H1 (cell line): ENCODE results near the gene FBXO47. TPM values are rescaled to one million over a fixed set of nuclear protein-coding genes. Genes with fewer than 3 reads are reported as not detected.

Source experiments
- CTCF ChIA-PET: fragments of 300-600 bp; sonication (Branson Sonifier 250); formaldehyde crosslinking; loops from one replicate; lab custom pipeline; 2021; ENCODE audit not compliant: partially characterized antibody; lab: Charles Lee
- POLR2A ChIA-PET: fragments of 300-600 bp; sonication (Branson Sonifier 250); formaldehyde crosslinking; loops from one replicate; lab custom pipeline; 2021; ENCODE audit warnings: inconsistent platforms; ENCODE audit not compliant: partially characterized antibody; lab: Charles Lee
- DNase-seq, 2 experiments: peaks; one replicate each; pipeline versions ENCODE4 v3.0.0 to v3.0.0-alpha.2; 2010 to 2022; ENCODE audit warnings: low spot score in 2 of 2, low read depth in 1 of 2, mixed read lengths in 1 of 2
- FAIRE-seq: peaks from 2 replicates; lab custom pipeline; 2011; peaks lifted over from hg19 to GRCh38; lab: Jason Lieb, UNC
- H2AFZ ChIP-seq: 2 replicates; pipeline ENCODE4 v1.8.1; 2012; ENCODE audit warnings: low read length, inconsistent platforms
- H2AK5ac ChIP-seq: 2 replicates; pipeline ENCODE4 v1.6.1; 2013; ENCODE audit warnings: low read depth, low read length
- H2BK120ac ChIP-seq: replicated peaks from 2 replicates; pipeline ENCODE3; 2013; ENCODE audit warnings: low read depth, low read length, inconsistent platforms
- H2BK12ac ChIP-seq: 2 replicates; pipeline ENCODE4 v1.6.1; 2013; ENCODE audit warnings: low read depth, low read length
- H2BK15ac ChIP-seq: 2 replicates; pipeline ENCODE4 v1.6.1; 2013; ENCODE audit warnings: low read length
- H2BK20ac ChIP-seq: 2 replicates; pipeline ENCODE4 v1.6.1; 2013; ENCODE audit warnings: low read length
- H2BK5ac ChIP-seq: 2 replicates; pipeline ENCODE4 v1.6.1; 2013; ENCODE audit warnings: low read depth, low read length
- H3K14ac ChIP-seq: 2 replicates; pipeline ENCODE4 v1.6.1; 2013; ENCODE audit warnings: inconsistent platforms; ENCODE audit not compliant: insufficient read length
- H3K18ac ChIP-seq: 2 replicates; pipeline ENCODE4 v1.6.1; 2013; ENCODE audit warnings: low read length; ENCODE audit errors: extremely low read depth
- H3K23ac ChIP-seq: 2 replicates; pipeline ENCODE4 v1.6.1; 2013; ENCODE audit warnings: inconsistent platforms; ENCODE audit not compliant: insufficient read length
- H3K23me2 ChIP-seq: 2 replicates; pipeline ENCODE4 v1.6.1; 2013; ENCODE audit warnings: low read depth, low read length
- H3K27ac ChIP-seq: 2 replicates; pipeline ENCODE4 v1.6.1; 2011; ENCODE audit warnings: low read depth, low read length, inconsistent platforms
- H3K27me3 ChIP-seq, 4 experiments: replicated peaks in 1 of 4; 1 replicate in 1 of 4; 2 replicates in 3 of 4; pipeline versions ENCODE4 v1.6.1 to v1.8.1; 2011 to 2013; ENCODE audit warnings: low read length in 3 of 4, mild to moderate bottlenecking in 3 of 4, inconsistent platforms in 2 of 4, mixed read lengths in 2 of 4, moderate library complexity in 1 of 4; ENCODE audit not compliant: control insufficient read depth in 3 of 4, insufficient read depth in 3 of 4; ENCODE audit errors: extremely low read depth in 1 of 4
- H3K36me3 ChIP-seq, 4 experiments: 2 replicates each; pipeline versions ENCODE4 v1.6.1 to v1.8.1; 2011 to 2013; ENCODE audit warnings: mild to moderate bottlenecking in 4 of 4, low read length in 3 of 4, moderate library complexity in 2 of 4, control low read depth in 1 of 4, inconsistent platforms in 1 of 4; ENCODE audit not compliant: insufficient read depth in 4 of 4, control insufficient read depth in 2 of 4
- H3K4ac ChIP-seq: replicated peaks from 2 replicates; pipeline ENCODE3; 2013; ENCODE audit warnings: low read length, low read depth, mixed read lengths, inconsistent platforms; ENCODE audit not compliant: insufficient read length
- H3K4me1 ChIP-seq, 4 experiments: replicated peaks in 1 of 4; 1 replicate in 1 of 4; 2 replicates in 3 of 4; pipeline versions ENCODE4 v1.6.1 to v1.8.1; 2011 to 2013; ENCODE audit warnings: low read length in 3 of 4, inconsistent platforms in 2 of 4, mixed read lengths in 1 of 4; ENCODE audit not compliant: insufficient read depth in 4 of 4, control insufficient read depth in 3 of 4
- H3K4me2 ChIP-seq, 2 experiments: 2 replicates each; pipeline versions ENCODE4 v1.6.1 to v1.8.1; 2011 to 2013; ENCODE audit warnings: low read depth in 2 of 2, low read length in 2 of 2, control low read depth in 1 of 2, inconsistent platforms in 1 of 2, mild to moderate bottlenecking in 1 of 2; ENCODE audit not compliant: insufficient read depth in 1 of 2
- H3K4me3 ChIP-seq, 4 experiments: fragments of 200-600, 300-600 bp in 1 of 4; sonication (generic), shearing (Covaris generic), sonication (Bioruptor Twin) in 1 of 4; 2 replicates each; pipeline versions ENCODE4 v1.5.1 to v1.8.1; 2011 to 2016; ENCODE audit warnings: low read length in 4 of 4, low read depth in 3 of 4, control low read depth in 2 of 4, inconsistent platforms in 2 of 4, mild to moderate bottlenecking in 2 of 4, mixed read lengths in 1 of 4, moderate library complexity in 1 of 4; ENCODE audit not compliant: insufficient read depth in 2 of 4; ENCODE audit errors: extremely low read depth in 1 of 4
- H3K56ac ChIP-seq: replicated peaks from 2 replicates; pipeline ENCODE3; 2013; ENCODE audit warnings: low read depth, mild to moderate bottlenecking, mixed read lengths, low read length, inconsistent platforms; ENCODE audit not compliant: insufficient read length
- H3K79me1 ChIP-seq: 2 replicates; pipeline ENCODE4 v1.6.1; 2013; ENCODE audit warnings: low read depth, low read length, control low read depth
- H3K79me2 ChIP-seq, 2 experiments: 2 replicates each; pipeline versions ENCODE4 v1.6.1 to v1.8.1; 2012 to 2013; ENCODE audit warnings: low read length in 2 of 2, mild to moderate bottlenecking in 2 of 2, inconsistent platforms in 1 of 2; ENCODE audit not compliant: insufficient read depth in 2 of 2, control insufficient read depth in 1 of 2
- H3K9ac ChIP-seq, 4 experiments: replicated peaks in 1 of 4; 1 replicate in 1 of 4; 2 replicates in 3 of 4; pipeline versions ENCODE4 v1.6.1 to v1.8.1; 2011 to 2013; ENCODE audit warnings: low read depth in 3 of 4, low read length in 3 of 4, control low read depth in 2 of 4, mild to moderate bottlenecking in 2 of 4, moderate library complexity in 2 of 4, inconsistent platforms in 1 of 4; ENCODE audit errors: extremely low read depth in 1 of 4
- H3K9me3 ChIP-seq, 2 experiments: 2 replicates each; pipeline versions ENCODE4 v1.6.1 to v1.8.1; 2012 to 2013; ENCODE audit warnings: mild to moderate bottlenecking in 2 of 2, moderate library complexity in 2 of 2, control low read depth in 1 of 2, inconsistent platforms in 1 of 2, low read depth in 1 of 2, low read length in 1 of 2, mixed read lengths in 1 of 2; ENCODE audit not compliant: insufficient read depth in 2 of 2
- H4K20me1 ChIP-seq, 2 experiments: replicated peaks in 1 of 2; 2 replicates each; pipeline versions ENCODE3 to v1.8.1; 2011 to 2013; ENCODE audit warnings: inconsistent platforms in 2 of 2, low read length in 2 of 2, mild to moderate bottlenecking in 1 of 2; ENCODE audit not compliant: insufficient read depth in 2 of 2, control insufficient read depth in 1 of 2
- H4K5ac ChIP-seq: 2 replicates; pipeline ENCODE4 v1.6.1; 2013; ENCODE audit warnings: low read length, low read depth, mixed read lengths, inconsistent platforms; ENCODE audit not compliant: insufficient read length
- H4K8ac ChIP-seq: 2 replicates; pipeline ENCODE4 v1.8.0; 2013; ENCODE audit warnings: mild to moderate bottlenecking, moderate library complexity, low read length, inconsistent platforms; ENCODE audit not compliant: insufficient read depth; ENCODE audit errors: extremely low read depth
- H4K91ac ChIP-seq: replicated peaks from 2 replicates; pipeline ENCODE3; 2013; ENCODE audit warnings: low read length, mixed read lengths, inconsistent platforms; ENCODE audit not compliant: insufficient read length
- ASH2L ChIP-seq: fragments of 200-600, 300-600 bp; sonication (generic); IDR thresholded peaks from one replicate; pipeline ENCODE4 v1.7.1; 2017; ENCODE audit warnings: low read length
- JUN ChIP-seq: IDR thresholded peaks from 2 replicates; pipeline ENCODE4 v1.6.1; 2011; ENCODE audit warnings: low read depth, mild to moderate bottlenecking, improper control_type of control experiment, low read length
- KDM1A ChIP-seq: fragments of 200-600, 300-600 bp; sonication (generic); IDR thresholded peaks from 2 replicates; pipeline ENCODE4 v1.7.1; 2016; ENCODE audit warnings: mild to moderate bottlenecking, low read length, borderline replicate concordance
- PHF8 ChIP-seq: fragments of 200-600 bp; sonication (generic); conservative IDR thresholded peaks from 2 replicates; pipeline ENCODE4 v1.7.1; 2012; ENCODE audit warnings: low read depth, mild to moderate bottlenecking, inconsistent platforms, low read length, moderate library complexity
- POLR2A ChIP-seq, 2 experiments: IDR thresholded peaks; 1 replicate in 1 of 2; 2 replicates in 1 of 2; pipeline ENCODE4 v1.6.1; 2011; ENCODE audit warnings: low read depth in 2 of 2, low read length in 2 of 2, mild to moderate bottlenecking in 2 of 2; ENCODE audit errors: control extremely low read depth in 1 of 2
- TAF1 ChIP-seq: IDR thresholded peaks from 2 replicates; pipeline ENCODE4 v1.6.1; 2011; ENCODE audit warnings: mild to moderate bottlenecking, low read depth, low read length
- TCF12 ChIP-seq: IDR thresholded peaks from 2 replicates; pipeline ENCODE4 v1.6.1; 2011; ENCODE audit warnings: low read depth, mild to moderate bottlenecking, low read length
- YY1 ChIP-seq: IDR thresholded peaks from 2 replicates; pipeline ENCODE4 v1.6.1; 2011; ENCODE audit warnings: low read depth, mild to moderate bottlenecking, low read length
- WGBS, 2 experiments: shearing (Covaris generic) in 1 of 2; methylation state at CpG; one replicate each; pipeline versions ENCODE4 v1.1.6 to v1.1.7; 2013 to 2015; ENCODE audit warnings: low lambda C conversion rate in 2 of 2, mixed read lengths in 2 of 2, inconsistent platforms in 1 of 2, low coverage in 1 of 2, missing lambda C conversion rate in 1 of 2; ENCODE audit not compliant: insufficient replicate concordance in 2 of 2, insufficient coverage in 1 of 2, insufficient read length in 1 of 2; ENCODE audit errors: extremely low coverage in 1 of 2, missing lambda C conversion rate in 1 of 2; 5-methylcytosine and 5-hydroxymethylcytosine counted together
- polyA plus RNA-seq, 7 experiments: library from polyadenylated mRNA; depleted of rRNA in 3 of 7; stranded (reverse) in 5 of 7; unstranded in 2 of 7; fragments of >200 nt in 5 of 7; fragments of 200-250 nt in 2 of 7; gene quantifications; 1 replicate in 5 of 7; 2 replicates in 1 of 7; 4 replicates in 1 of 7; pipeline versions ENCODE4 v1.2.1 to v1.2.3, GENCODE V29; 2011 to 2013; ENCODE audit warnings: missing spikeins in 2 of 7, mixed read lengths in 2 of 7
- total RNA-seq: library from RNA; stranded (reverse); fragmentation: NEBNext Ultra II Directional; extraction: Animal tissue kit (Norgen Biotek cat#: 25700); gene quantifications from 2 replicates; pipeline ENCODE4 v1.2.1, GENCODE V29; 2021

FBXO47 gene
- total and polyA plus RNA-seq, 2 of the 8 experiments (the other 6 are each of a cell fraction or from before 2014, with no cell fraction given) = not detected

DNA sequence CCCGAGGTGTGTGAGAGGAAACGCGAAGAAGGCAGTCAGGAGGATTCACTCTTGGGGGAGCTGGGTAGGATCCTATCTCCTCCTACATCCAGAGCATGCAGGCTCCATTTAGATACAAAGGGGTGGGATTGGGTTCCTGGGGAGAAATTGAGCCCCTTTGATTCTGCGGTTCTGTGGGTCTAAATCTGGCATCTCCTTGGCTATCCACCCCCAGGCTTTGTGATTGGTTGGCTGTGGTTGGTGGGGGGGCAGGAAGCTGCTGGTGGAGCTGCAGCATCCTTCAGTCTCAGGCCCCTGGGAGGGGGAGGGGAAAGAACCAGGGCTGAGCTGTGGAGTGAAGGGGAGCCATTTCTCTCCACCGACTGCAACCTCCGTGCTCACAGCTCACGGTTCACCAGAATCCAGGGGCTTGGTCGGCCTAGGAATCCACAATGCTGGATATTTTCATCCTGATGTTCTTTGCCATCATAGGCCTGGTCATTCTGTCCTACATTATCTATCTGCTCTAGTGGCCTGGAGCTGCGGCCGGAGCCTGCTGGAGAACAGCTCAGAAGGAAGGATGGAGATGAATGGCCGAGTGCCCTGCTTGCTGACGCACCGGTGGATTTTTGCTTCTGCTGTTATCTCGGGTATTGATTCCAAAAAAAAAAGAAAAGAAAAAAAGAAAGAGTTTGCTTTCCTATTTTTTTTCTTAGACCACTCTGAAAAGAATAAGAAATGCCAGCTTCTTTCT lies 41.8 kb downstream of the FBXO47 start, which contains the start of gene LASP1NB:
Gene LASP1NB (plus strand): TSS at position 352 of the 733 bp plus-strand sequence.
- Histone ChIP-seq H3K27ac (no peak within 1 kb of the TSS), H2AFZ (peak within 1 kb of the TSS; percentile 98)

More for the DNA sequence above, 41.8 kb downstream of the FBXO47 start, which contains the start of gene LASP1NB:
- Histone ChIP-seq H3K4me1 (peaks cover 0 to 13% (median 9%) of the 10 kb centered on the region in 4 experiments; a peak in 6 of 7 replicates), H3K9ac (peak within 1 kb of the TSS in 3 of 4 experiments; percentile 6 to 45 (median 35); a peak in 4 of 7 replicates), H4K8ac (peak within 1 kb of the TSS; percentile 75; the same call in 1 of the 2 replicates), H2BK5ac (no peak within 1 kb of the TSS), H3K4me2 (peak within 1 kb of the TSS; percentile 15 to 49; a peak in 3 of 4 replicates), H3K14ac (no peak within 1 kb of the TSS), H2BK20ac (0 out of 2 replicates have a peak within 1 kb of the TSS, but pooled peaks have one; percentile 3), H3K9me3 (no peaks in the 10 kb centered on the region), H3K18ac (peak within 1 kb of the TSS; percentile 55), H3K56ac (no peak within 1 kb of the TSS), H3K4me3 (peak within 1 kb of the TSS in 1 of 4 experiments; percentile 20; a peak in 1 of 8 replicates), H2BK12ac (peak within 1 kb of the TSS; percentile 40; the same call in 1 of the 2 replicates), H3K27me3 (no peaks in the 10 kb centered on the region), H3K23ac (no peak within 1 kb of the TSS), H3K79me1 (no peaks in the 10 kb centered on the region), H3K79me2 (no peaks in the 10 kb centered on the region), H2AK5ac (no peak within 1 kb of the TSS; the same call in 1 of the 2 replicates), H4K20me1 (peaks cover 2 to 3% of the 10 kb centered on the region in 2 experiments), H3K23me2 (no peaks in the 10 kb centered on the region), H3K4ac (no peak within 1 kb of the TSS), H2BK15ac (peak within 1 kb of the TSS; percentile 61; the same call in 1 of the 2 replicates), H4K91ac (peak within 1 kb of the TSS; percentile 46), H2BK120ac (no peak within 1 kb of the TSS), H4K5ac (peak within 1 kb of the TSS; percentile 34), H3K36me3 (no peaks in the 10 kb centered on the region; a peak in 1 of 8 replicates)
- DNase-seq (peak in 1 of 2 experiments; percentile 76), FAIRE-seq (no peak)
- WGBS, 2 experiments = 79% methylated on average over 14 of the region's 14 CpGs; no CpG with 5 or more reads in 1 of the 2 experiments
- POLR2A ChIA-PET = interaction anchor here (0.5 to 14.4 kb wide), 12 partner anchors 15 to 127 kb away, joined by 3 to 98 read pairs (median 4); partner anchors contain the start of genes FBXO47, LASP1, PIP4K2B and RPL23
- CTCF ChIA-PET = interaction anchor here (0.7 to 5.2 kb wide), 27 partner anchors 11 to 383 kb away, joined by 3 to 40 read pairs (median 5); partner anchors contain the start of genes FBXO47, PLXDC1 and RPL23
- TF ChIP-seq PHF8 (no peak), YY1 (peak; percentile 70), JUN (no peak), ASH2L (peak; percentile 63), TCF12 (no peak), KDM1A (peak; percentile 15; the same call in 1 of the 2 replicates), TAF1 (0 out of 2 replicates have a peak, but pooled peaks have one; percentile 30), POLR2A (IDR thresholded peaks at IDR 0.05; ENCODE audit: control extremely low read depth in 1 of 2, low read depth in 2 of 2, low read length in 2 of 2) (peak in 1 of 2 experiments; percentile 41; a peak in 1 of 3 replicates)
